ENCODE data around the gene C20orf141. TPM values are rescaled to one million over a fixed set of nuclear protein-coding genes. Genes with fewer than 3 reads are reported as not detected.

The C20orf141 gene
- total and polyA plus RNA-seq, 4 donors = not detected

DNA sequence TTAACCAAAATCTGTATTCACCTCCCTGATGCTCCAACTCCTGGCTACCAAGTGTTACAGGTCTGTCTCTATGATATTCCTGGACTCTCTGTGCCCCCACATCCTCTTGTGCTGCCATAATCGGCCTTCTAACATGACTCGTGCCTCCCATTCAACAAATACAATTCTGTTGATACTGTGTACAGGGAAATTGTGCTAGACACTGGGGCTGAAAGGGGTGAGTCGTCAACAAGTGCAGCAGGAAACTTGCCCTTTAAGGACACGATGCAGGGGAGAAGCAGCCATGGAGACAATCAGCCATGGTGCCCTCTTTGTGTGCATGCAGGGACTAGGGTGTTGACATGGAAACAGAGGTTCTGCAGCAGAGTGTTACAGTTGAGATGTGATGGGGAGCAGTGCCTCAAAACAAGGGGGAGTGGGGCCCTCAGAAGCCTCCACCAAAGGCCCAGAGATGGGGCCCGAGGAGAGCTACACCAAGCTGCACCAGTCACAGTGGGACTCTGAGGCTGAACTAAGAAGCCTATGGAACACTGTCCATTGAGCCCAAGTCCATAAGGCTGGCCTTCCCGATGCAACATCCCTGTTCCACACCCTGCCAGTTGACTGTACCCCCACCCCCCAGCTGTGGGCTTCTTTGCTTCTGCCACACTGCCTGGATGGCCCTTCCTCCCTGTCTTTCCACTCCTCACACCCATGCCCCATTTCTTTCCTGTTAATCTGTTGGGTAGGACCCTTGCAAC, 22.6 kb downstream of the C20orf141 start:
- Histone ChIP-seq H3K27me3 (ENCODE audit: control insufficient read depth in 4 of 4, insufficient read depth in 4 of 4, low read length in 3 of 4) (no peaks in the 10 kb centered on the region), H3K9me3 (ENCODE audit: control insufficient read depth in 4 of 4, low read length in 3 of 4) (no peaks in the 10 kb centered on the region), H3K36me3 (ENCODE audit: control insufficient read depth in 4 of 4, insufficient read depth in 3 of 4, low read depth in 1 of 4, low read length in 3 of 4) (peaks cover 0 to 11% (median 4%) of the 10 kb centered on the region in 4 donors), H3K27ac (ENCODE audit: low read depth in 1 of 2, low read length in 2 of 2) (no peak overlapping the region), H3K4me1 (ENCODE audit: control insufficient read depth in 4 of 4, insufficient read depth in 4 of 4, low read length in 3 of 4) (peaks cover 9 to 16% (median 13%) of the 10 kb centered on the region in 4 donors), H3K4me3 (ENCODE audit: low read depth in 1 of 3, low read length in 3 of 3) (no peak overlapping the region), H3K9ac (ENCODE audit: low read depth in 1 of 2, low read length in 2 of 2) (no peak overlapping the region)
- TF ChIP-seq SP1 (IDR thresholded peaks at IDR 0.05) = no peak
- no peak for TF ChIP-seq HNF4G (IDR thresholded peaks at IDR 0.05)
- no peak for TF ChIP-seq MAX (IDR thresholded peaks at IDR 0.05)
- TF ChIP-seq FOXA2 (IDR thresholded peaks at IDR 0.05) = no peak
- TF ChIP-seq YY1 (IDR thresholded peaks at IDR 0.05) = no peak
- no peak for TF ChIP-seq TAF1 (conservative IDR thresholded peaks at IDR 0.05)
- TF ChIP-seq JUND (IDR thresholded peaks at IDR 0.05) = no peak
- TF ChIP-seq RAD21 (IDR thresholded peaks at IDR 0.05) = no peak
- TF ChIP-seq HNF4A (conservative IDR thresholded peaks at IDR 0.05) = no peak
- TF ChIP-seq, protein P1, sequence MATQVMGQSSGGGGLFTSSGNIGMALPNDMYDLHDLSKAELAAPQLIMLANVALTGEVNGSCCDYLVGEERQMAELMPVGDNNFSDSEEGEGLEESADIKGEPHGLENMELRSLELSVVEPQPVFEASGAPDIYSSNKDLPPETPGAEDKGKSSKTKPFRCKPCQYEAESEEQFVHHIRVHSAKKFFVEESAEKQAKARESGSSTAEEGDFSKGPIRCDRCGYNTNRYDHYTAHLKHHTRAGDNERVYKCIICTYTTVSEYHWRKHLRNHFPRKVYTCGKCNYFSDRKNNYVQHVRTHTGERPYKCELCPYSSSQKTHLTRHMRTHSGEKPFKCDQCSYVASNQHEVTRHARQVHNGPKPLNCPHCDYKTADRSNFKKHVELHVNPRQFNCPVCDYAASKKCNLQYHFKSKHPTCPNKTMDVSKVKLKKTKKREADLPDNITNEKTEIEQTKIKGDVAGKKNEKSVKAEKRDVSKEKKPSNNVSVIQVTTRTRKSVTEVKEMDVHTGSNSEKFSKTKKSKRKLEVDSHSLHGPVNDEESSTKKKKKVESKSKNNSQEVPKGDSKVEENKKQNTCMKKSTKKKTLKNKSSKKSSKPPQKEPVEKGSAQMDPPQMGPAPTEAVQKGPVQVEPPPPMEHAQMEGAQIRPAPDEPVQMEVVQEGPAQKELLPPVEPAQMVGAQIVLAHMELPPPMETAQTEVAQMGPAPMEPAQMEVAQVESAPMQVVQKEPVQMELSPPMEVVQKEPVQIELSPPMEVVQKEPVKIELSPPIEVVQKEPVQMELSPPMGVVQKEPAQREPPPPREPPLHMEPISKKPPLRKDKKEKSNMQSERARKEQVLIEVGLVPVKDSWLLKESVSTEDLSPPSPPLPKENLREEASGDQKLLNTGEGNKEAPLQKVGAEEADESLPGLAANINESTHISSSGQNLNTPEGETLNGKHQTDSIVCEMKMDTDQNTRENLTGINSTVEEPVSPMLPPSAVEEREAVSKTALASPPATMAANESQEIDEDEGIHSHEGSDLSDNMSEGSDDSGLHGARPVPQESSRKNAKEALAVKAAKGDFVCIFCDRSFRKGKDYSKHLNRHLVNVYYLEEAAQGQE (IDR thresholded peaks at IDR 0.05) = no peak
- no peak for TF ChIP-seq FOXA1 (IDR thresholded peaks at IDR 0.05)
- no peak for TF ChIP-seq ATF3 (IDR thresholded peaks at IDR 0.05)
- no peak for TF ChIP-seq ZBTB33 (IDR thresholded peaks at IDR 0.05)
- TF ChIP-seq, protein P2, sequence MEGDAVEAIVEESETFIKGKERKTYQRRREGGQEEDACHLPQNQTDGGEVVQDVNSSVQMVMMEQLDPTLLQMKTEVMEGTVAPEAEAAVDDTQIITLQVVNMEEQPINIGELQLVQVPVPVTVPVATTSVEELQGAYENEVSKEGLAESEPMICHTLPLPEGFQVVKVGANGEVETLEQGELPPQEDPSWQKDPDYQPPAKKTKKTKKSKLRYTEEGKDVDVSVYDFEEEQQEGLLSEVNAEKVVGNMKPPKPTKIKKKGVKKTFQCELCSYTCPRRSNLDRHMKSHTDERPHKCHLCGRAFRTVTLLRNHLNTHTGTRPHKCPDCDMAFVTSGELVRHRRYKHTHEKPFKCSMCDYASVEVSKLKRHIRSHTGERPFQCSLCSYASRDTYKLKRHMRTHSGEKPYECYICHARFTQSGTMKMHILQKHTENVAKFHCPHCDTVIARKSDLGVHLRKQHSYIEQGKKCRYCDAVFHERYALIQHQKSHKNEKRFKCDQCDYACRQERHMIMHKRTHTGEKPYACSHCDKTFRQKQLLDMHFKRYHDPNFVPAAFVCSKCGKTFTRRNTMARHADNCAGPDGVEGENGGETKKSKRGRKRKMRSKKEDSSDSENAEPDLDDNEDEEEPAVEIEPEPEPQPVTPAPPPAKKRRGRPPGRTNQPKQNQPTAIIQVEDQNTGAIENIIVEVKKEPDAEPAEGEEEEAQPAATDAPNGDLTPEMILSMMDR (IDR thresholded peaks at IDR 0.05; ENCODE audit: low read depth, low read length, missing input control) = no peak
- DNase-seq (ENCODE audit: low spot score) = no peak
- WGBS = 93% methylated on average over 6 of the region's 6 CpGs
